Measurements from ENCODE around the gene CASZ1.

CASZ1 gene

GRCh38 chr1:10776190-10776905 is 20.1 kb downstream of the CASZ1 start:
- H3K4me1 ChIP-seq (ENCODE audit: control insufficient read depth, insufficient read depth, low read length), result peaks cover 89% of the 10 kb centered on the region
- H3K27me3 ChIP-seq (ENCODE audit: control insufficient read depth, insufficient read depth, low read length), result no peaks in the 10 kb centered on the region
- no peak overlapping the region for H3K9ac ChIP-seq (ENCODE audit: low read length)
- no peak overlapping the region for H3K4me3 ChIP-seq (ENCODE audit: low read length)
- H3K9me3 ChIP-seq (ENCODE audit: control insufficient read depth, low read length), result no peaks in the 10 kb centered on the region
- no peaks in the 10 kb centered on the region for H3K36me3 ChIP-seq (ENCODE audit: control insufficient read depth, insufficient read depth, low read length)

GRCh38 chr1:10775763-10776162 is 20.7 kb downstream of the CASZ1 start:
- H3K27me3 ChIP-seq (ENCODE audit: control insufficient read depth, insufficient read depth, low read length), result no peaks in the 10 kb centered on the region
- H3K36me3 ChIP-seq (ENCODE audit: control insufficient read depth, insufficient read depth, low read length), result no peaks in the 10 kb centered on the region
- H3K9ac ChIP-seq (ENCODE audit: low read length), result no peak overlapping the region
- H3K4me3 ChIP-seq (ENCODE audit: low read length), result no peak overlapping the region
- no peaks in the 10 kb centered on the region for H3K9me3 ChIP-seq (ENCODE audit: control insufficient read depth, low read length)
- peaks cover 83% of the 10 kb centered on the region for H3K4me1 ChIP-seq (ENCODE audit: control insufficient read depth, insufficient read depth, low read length)

GRCh38 chr1:10774615-10775310 is 21.7 kb downstream of the CASZ1 start:
- Histone ChIP-seq H3K27me3 (ENCODE audit: control insufficient read depth, insufficient read depth, low read length) (no peaks in the 10 kb centered on the region), H3K4me1 (ENCODE audit: control insufficient read depth, insufficient read depth, low read length) (peaks cover 73% of the 10 kb centered on the region), H3K36me3 (ENCODE audit: control insufficient read depth, insufficient read depth, low read length) (no peaks in the 10 kb centered on the region), H3K9me3 (ENCODE audit: control insufficient read depth, low read length) (no peaks in the 10 kb centered on the region), H3K4me3 (ENCODE audit: low read length) (no peak overlapping the region), H3K9ac (ENCODE audit: low read length) (peak overlapping the region; percentile 23)

GRCh38 chr1:10773851-10774614 is 22.4 kb downstream of the CASZ1 start:
- Histone ChIP-seq H3K9ac (ENCODE audit: low read length) (peak overlapping the region; percentile 38), H3K4me1 (ENCODE audit: control insufficient read depth, insufficient read depth, low read length) (peaks cover 72% of the 10 kb centered on the region), H3K27me3 (ENCODE audit: control insufficient read depth, insufficient read depth, low read length) (no peaks in the 10 kb centered on the region), H3K9me3 (ENCODE audit: control insufficient read depth, low read length) (no peaks in the 10 kb centered on the region), H3K36me3 (ENCODE audit: control insufficient read depth, insufficient read depth, low read length) (no peaks in the 10 kb centered on the region), H3K4me3 (ENCODE audit: low read length) (no peak overlapping the region)

GRCh38 chr1:10773376-10773775 is 23.1 kb downstream of the CASZ1 start:
- Histone ChIP-seq H3K27me3 (ENCODE audit: control insufficient read depth, insufficient read depth, low read length) (no peaks in the 10 kb centered on the region), H3K4me1 (ENCODE audit: control insufficient read depth, insufficient read depth, low read length) (peaks cover 66% of the 10 kb centered on the region), H3K9me3 (ENCODE audit: control insufficient read depth, low read length) (no peaks in the 10 kb centered on the region), H3K36me3 (ENCODE audit: control insufficient read depth, insufficient read depth, low read length) (no peaks in the 10 kb centered on the region), H3K9ac (ENCODE audit: low read length) (peak overlapping the region; percentile 38), H3K4me3 (ENCODE audit: low read length) (no peak overlapping the region)

GRCh38 chr1:10772711-10773110 is 23.7 kb downstream of the CASZ1 start:
- no peaks in the 10 kb centered on the region for H3K27me3 ChIP-seq (ENCODE audit: control insufficient read depth, insufficient read depth, low read length)
- H3K9me3 ChIP-seq (ENCODE audit: control insufficient read depth, low read length), result no peaks in the 10 kb centered on the region
- H3K4me1 ChIP-seq (ENCODE audit: control insufficient read depth, insufficient read depth, low read length), result peaks cover 60% of the 10 kb centered on the region
- H3K9ac ChIP-seq (ENCODE audit: low read length), result no peak overlapping the region
- H3K36me3 ChIP-seq (ENCODE audit: control insufficient read depth, insufficient read depth, low read length), result no peaks in the 10 kb centered on the region
- H3K4me3 ChIP-seq (ENCODE audit: low read length), result no peak overlapping the region

- Histone ChIP-seq H3K9me3 (ENCODE audit: control insufficient read depth, low read length) (no peaks in the 10 kb centered on the region), H3K4me1 (ENCODE audit: control insufficient read depth, insufficient read depth, low read length) (peaks cover 64% of the 10 kb centered on the region), H3K36me3 (ENCODE audit: control insufficient read depth, insufficient read depth, low read length) (no peaks in the 10 kb centered on the region), H3K27me3 (ENCODE audit: control insufficient read depth, insufficient read depth, low read length) (no peaks in the 10 kb centered on the region), H3K4me3 (ENCODE audit: low read length) (no peak overlapping the region), H3K9ac (ENCODE audit: low read length) (peak overlapping the region; percentile 25)
Measured at GRCh38 chr1:10771789-10772188, 24.7 kb downstream of the CASZ1 start.

GRCh38 chr1:10768552-10768951 is 27.9 kb downstream of the CASZ1 start:
- H3K4me1 ChIP-seq (ENCODE audit: control insufficient read depth, insufficient read depth, low read length), result peaks cover 59% of the 10 kb centered on the region

GRCh38 chr1:10767282-10767681 is 29.2 kb downstream of the CASZ1 start:
- H3K9me3 ChIP-seq (ENCODE audit: control insufficient read depth, low read length), result no peaks in the 10 kb centered on the region
- peaks cover 59% of the 10 kb centered on the region for H3K4me1 ChIP-seq (ENCODE audit: control insufficient read depth, insufficient read depth, low read length)
- no peaks in the 10 kb centered on the region for H3K36me3 ChIP-seq (ENCODE audit: control insufficient read depth, insufficient read depth, low read length)
- H3K9ac ChIP-seq (ENCODE audit: low read length), result peak overlapping the region; percentile 24
- H3K4me3 ChIP-seq (ENCODE audit: low read length), result no peak overlapping the region
- H3K27me3 ChIP-seq (ENCODE audit: control insufficient read depth, insufficient read depth, low read length), result no peaks in the 10 kb centered on the region

More at GRCh38 chr1:10768552-10768951, 27.9 kb downstream of the CASZ1 start:
- Histone ChIP-seq H3K9ac (ENCODE audit: low read length) (no peak overlapping the region), H3K27me3 (ENCODE audit: control insufficient read depth, insufficient read depth, low read length) (no peaks in the 10 kb centered on the region), H3K9me3 (ENCODE audit: control insufficient read depth, low read length) (no peaks in the 10 kb centered on the region), H3K36me3 (ENCODE audit: control insufficient read depth, insufficient read depth, low read length) (no peaks in the 10 kb centered on the region), H3K4me3 (ENCODE audit: low read length) (no peak overlapping the region)

- Histone ChIP-seq H3K4me1 (ENCODE audit: control insufficient read depth, insufficient read depth, low read length) (peaks cover 65% of the 10 kb centered on the region), H3K27me3 (ENCODE audit: control insufficient read depth, insufficient read depth, low read length) (no peaks in the 10 kb centered on the region), H3K9me3 (ENCODE audit: control insufficient read depth, low read length) (no peaks in the 10 kb centered on the region), H3K4me3 (ENCODE audit: low read length) (peak overlapping the region; percentile 18), H3K36me3 (ENCODE audit: control insufficient read depth, insufficient read depth, low read length) (no peaks in the 10 kb centered on the region), H3K9ac (ENCODE audit: low read length) (peak overlapping the region; percentile 47)
Measured at GRCh38 chr1:10765734-10766478, 30.5 kb downstream of the CASZ1 start.

- no peaks in the 10 kb centered on the region for H3K36me3 ChIP-seq (ENCODE audit: control insufficient read depth, insufficient read depth, low read length)
- no peak overlapping the region for H3K4me3 ChIP-seq (ENCODE audit: low read length)
- peaks cover 71% of the 10 kb centered on the region for H3K4me1 ChIP-seq (ENCODE audit: control insufficient read depth, insufficient read depth, low read length)
- no peaks in the 10 kb centered on the region for H3K9me3 ChIP-seq (ENCODE audit: control insufficient read depth, low read length)
- H3K27me3 ChIP-seq (ENCODE audit: control insufficient read depth, insufficient read depth, low read length), result no peaks in the 10 kb centered on the region
- peak overlapping the region; percentile 47 for H3K9ac ChIP-seq (ENCODE audit: low read length)
Measured at GRCh38 chr1:10765304-10765703, 31.1 kb downstream of the CASZ1 start.
